NCI-H2227 treated with DMSO at 0.1 percent for 48 hours (cell line): Measurements from ENCODE around the gene DIP2A.
A peak's percentile ranks its signal among the peaks of the same experiment; 100 is the strongest.
"Not testable (repeated sequence)": the region's sequence is repeated elsewhere in the genome, so short reads cannot be mapped to it uniquely, and the experiment has no call there.

Experiments
- DNase-seq: peaks from one replicate; lab custom pipeline; 2025; lab: John Stamatoyannopoulos, UW

DIP2A gene

GRCh38 chr21:46483300-46484295 lies 24.9 kb downstream of the DIP2A start:
- DNase-seq: no peak

- no peak for DNase-seq
Measured at GRCh38 chr21:46486481-46487126, 27.9 kb downstream of the DIP2A start.

GRCh38 chr21:46489162-46489663 lies 30.5 kb downstream of the DIP2A start:
- no peak for DNase-seq

GRCh38 chr21:46489800-46490199 lies 31.1 kb downstream of the DIP2A start:
- DNase-seq: no peak

GRCh38 chr21:46491553-46491952 lies 32.9 kb downstream of the DIP2A start:
- no peak for DNase-seq

- DNase-seq: no peak
Measured at GRCh38 chr21:46492851-46493250, 34.2 kb downstream of the DIP2A start.

- no peak for DNase-seq
Measured at GRCh38 chr21:46493828-46494227, 35.1 kb downstream of the DIP2A start.

GRCh38 chr21:46498335-46499050 lies 39.8 kb downstream of the DIP2A start:
- DNase-seq: no peak

GRCh38 chr21:46500224-46500861 lies 41.7 kb downstream of the DIP2A start:
- DNase-seq: peak; percentile 60

- no peak for DNase-seq
Measured at GRCh38 chr21:46503922-46504550, 45.3 kb downstream of the DIP2A start.

GRCh38 chr21:46504666-46505065 lies 46.0 kb downstream of the DIP2A start:
- DNase-seq: no peak

GRCh38 chr21:46507562-46507961 lies 48.9 kb downstream of the DIP2A start:
- no peak for DNase-seq

- DNase-seq: no peak
Measured at GRCh38 chr21:46509741-46510502, 51.2 kb downstream of the DIP2A start.

GRCh38 chr21:46515109-46515508 lies 56.4 kb downstream of the DIP2A start:
- no peak for DNase-seq

- DNase-seq: no peak
Measured at GRCh38 chr21:46516068-46516467, 57.4 kb downstream of the DIP2A start.

- no peak for DNase-seq
Measured at GRCh38 chr21:46517361-46517760, 58.7 kb downstream of the DIP2A start.

GRCh38 chr21:46518983-46519583 lies 60.4 kb downstream of the DIP2A start:
- DNase-seq: no peak

GRCh38 chr21:46527393-46527792 lies 68.7 kb downstream of the DIP2A start:
- DNase-seq: not testable (repeated sequence)

- DNase-seq: no peak
Measured at GRCh38 chr21:46527801-46528200, 69.1 kb downstream of the DIP2A start.

GRCh38 chr21:46532080-46532479 lies 73.4 kb downstream of the DIP2A start:
- no peak for DNase-seq
